Suppressor macrophage (primary cell): Measurements from ENCODE around the gene EMP2.
"Not testable (repeated sequence)": the region's sequence is repeated elsewhere in the genome, so short reads cannot be mapped to it uniquely, and the experiment has no call there.

Experiments
- DNase-seq, 4 experiments: peaks; one replicate each; pipeline ENCODE4 v3.0.0-alpha.2; 2020 to 2022
- total RNA-seq, 17 experiments: gene quantifications; one replicate each; lab custom pipeline; 2026; ENCODE audit warnings: mixed read lengths in 6 of 17, inconsistent platforms in 3 of 17; lab: John Stamatoyannopoulos, UW

The EMP2 gene
- total RNA-seq: 1.8 to 9.5 (median 5.4) reads per million in 17 experiments

DNA sequence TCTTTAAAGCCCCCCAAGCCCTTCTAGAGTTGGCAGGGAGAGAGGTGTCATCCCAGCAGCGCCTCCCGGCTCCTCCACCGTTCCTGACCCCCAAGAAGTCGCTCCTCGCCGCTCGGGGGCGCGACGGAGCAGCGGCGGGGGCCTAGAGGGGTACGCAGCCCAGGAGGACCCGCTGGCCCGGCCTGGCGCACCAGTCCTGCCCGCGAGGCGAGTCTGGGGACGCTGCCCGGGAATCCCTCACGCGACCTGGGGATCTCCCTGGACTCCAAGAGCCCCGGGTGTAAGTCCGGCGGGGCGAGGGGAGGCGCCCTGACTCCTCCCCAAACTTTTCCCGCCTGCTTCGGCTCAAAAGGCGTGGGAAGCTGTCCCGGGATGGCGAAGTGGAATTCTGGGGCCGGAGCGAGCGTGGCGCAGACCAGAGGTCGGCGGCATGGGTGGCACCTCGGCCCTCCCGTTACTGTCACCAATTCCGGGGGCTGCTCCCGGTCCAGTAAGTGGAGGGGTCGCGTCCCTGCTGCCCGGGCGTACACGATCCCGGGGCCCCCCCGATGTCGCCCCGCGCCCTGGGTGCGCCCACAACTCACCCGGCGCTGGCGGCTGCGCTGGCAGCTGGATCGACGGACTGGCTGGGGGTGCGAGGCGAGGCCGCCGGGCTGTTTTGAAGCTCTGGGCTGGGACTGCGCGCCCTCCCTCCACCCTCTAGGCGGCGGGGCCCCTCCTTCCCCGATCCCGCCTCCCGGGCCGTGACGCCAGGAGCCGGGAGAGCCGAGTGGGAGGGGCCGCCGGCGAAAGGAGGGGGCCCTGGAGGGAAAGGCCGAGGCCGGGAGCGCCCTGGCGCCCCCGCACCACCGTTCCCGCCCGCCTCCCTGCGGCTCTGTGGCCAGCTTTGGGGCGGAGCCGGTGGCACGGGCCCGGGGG lies at the start of gene EMP2:
TSS of gene EMP2 (minus strand) at position 634 of the 918 bp plus-strand sequence. CDS start 32,981 bp downstream, outside the sequence.
- peak; percentile 43 to 68 (median 53) for DNase-seq

DNA sequence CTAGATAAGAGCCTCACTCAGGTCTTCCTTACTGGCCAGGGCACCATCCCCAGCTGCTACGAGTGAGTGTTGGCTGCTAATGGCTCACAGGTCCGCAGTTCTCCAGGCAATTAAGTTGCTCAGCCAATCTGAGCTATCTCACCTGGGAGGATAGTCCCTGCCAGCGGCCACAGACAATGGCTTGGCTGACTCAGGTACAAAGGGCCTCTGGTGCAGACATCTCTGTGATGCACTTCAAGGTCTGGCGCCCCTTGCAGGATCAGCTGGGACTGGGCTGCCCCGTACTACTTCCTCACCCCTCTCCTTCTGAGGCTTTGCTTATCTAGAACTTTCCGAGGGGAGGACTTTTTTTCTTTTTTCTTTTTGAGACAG lies 49.2 kb upstream of the EMP2 start:
- DNase-seq: no peak

DNA sequence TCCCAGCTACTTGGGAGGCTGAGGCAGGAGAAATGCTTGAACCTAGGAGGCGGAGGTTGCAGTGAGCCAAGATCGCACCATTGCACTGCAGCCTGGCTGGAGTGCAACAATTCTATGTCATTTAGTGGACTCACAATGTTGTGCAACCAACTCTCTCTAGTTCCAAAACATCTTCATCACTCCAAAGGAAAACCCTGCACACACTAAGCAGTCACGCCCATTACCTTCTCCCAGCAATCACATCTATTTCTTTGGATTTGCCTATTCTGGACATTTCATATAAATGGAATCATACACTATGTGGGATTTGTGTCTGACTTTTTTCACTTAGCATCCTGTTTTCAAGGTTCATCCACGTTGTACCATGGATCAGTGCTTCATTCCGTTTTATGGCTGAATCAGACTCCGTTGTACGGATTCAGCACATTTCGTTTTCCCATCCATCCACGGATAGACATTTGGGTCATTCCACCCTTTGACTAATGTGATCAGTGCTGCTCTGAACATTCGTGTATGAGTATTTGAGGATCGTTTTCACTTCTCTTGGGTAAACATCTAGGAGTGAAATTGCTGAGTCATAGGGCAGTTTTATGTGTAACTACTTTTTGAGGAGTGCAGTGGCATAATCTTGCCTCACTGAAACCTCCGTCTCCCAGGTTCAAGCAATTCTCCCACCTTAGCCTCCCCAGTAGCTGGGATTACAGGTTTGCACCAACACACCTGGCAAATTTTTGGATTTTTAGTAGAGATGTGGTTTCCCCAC lies 45.4 kb upstream of the EMP2 start:
- DNase-seq: peak in 2 of 4 experiments; percentile 39 to 52

DNA sequence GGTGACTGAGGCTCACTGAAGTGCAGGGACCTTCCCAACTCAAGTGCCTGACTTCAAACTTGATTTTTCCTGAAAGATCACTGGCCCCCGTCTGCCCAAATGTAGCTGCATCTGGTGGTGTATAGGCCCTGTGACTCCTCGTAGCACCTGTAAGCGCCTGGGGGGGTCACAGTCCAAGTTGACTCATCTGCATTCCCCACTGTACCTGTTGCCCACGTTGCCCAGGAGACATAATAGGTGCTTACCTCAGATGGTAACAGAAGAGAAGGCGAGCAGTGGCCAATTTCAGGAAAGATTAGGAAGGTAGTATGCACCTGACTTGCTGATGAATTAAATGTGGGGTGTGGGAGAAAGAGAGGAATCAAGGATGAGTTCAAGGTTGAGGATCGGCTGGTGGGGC lies 44.1 kb upstream of the EMP2 start:
- DNase-seq: no peak

- no peak for DNase-seq
Observed at GRCh38 chr16:10623059-10623458, 42.7 kb upstream of the EMP2 start.

DNA sequence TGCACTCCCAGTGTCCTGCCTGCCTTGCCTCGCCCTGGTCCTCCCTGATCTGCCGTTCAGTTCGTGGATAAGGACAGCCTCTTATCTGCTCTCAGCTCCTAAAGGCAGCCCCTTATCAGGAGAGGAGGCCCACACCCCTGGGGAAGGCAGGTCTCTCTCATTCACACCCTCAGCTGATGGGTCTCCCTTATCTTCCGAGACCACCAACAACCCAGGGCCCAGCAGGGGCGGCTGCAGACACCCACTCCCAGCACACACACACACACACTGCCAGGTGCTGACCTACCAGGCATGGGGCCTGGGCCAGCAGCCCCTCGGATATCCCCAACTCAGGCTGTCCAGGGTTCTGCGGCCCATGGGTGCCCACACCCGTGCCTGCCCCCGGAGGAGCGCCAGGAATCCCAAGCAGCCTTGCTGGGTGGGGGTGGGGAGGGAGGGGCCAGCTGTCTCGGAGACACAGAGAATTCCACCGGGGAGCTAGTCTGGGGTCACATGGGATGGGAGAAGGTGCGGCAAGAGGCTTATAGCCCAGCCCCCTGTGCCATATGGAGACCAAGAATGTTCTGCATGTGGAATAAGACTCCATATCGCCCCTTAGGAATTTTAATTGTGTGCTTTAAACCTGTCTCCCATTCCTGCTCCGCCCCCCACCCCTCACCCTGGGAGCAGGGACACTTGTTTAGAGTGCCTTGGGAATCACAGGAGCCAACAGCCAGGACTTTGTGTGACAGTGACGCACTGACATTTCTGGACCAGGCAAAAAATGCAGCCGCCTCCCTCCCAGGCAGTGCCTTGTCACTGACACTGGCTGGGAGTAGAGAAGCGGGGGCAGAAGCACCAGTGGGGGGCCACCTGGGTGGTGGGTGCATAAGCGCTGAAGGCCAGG lies 41.9 kb upstream of the EMP2 start:
- DNase-seq: no peak

- not testable (repeated sequence) for DNase-seq
Observed at GRCh38 chr16:10621216-10621949, 41.0 kb upstream of the EMP2 start.

DNA sequence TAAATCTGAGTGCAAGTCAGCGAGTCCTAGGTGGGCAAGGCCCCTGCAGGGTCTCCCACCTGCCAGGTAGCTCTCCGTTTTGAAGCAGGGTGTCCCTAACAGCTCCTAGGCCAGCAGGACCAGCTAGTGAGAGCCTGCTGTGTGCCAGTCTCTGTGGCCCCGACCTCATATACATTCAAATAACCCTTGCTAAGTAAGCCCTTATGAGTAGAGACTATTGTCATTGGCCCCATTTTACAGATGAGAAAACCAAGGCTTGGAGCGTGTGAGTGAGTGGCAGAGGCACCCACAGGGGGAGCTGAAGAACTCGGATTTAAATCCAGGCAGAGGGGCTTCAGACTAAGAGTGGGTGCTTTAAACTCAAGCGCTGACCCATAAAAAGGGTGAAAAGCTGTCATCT lies 39.7 kb upstream of the EMP2 start:
- DNase-seq: no peak

GRCh38 chr16:10619271-10619849 lies 39.0 kb upstream of the EMP2 start:
- DNase-seq: peak; percentile 32 to 70 (median 40)

DNA sequence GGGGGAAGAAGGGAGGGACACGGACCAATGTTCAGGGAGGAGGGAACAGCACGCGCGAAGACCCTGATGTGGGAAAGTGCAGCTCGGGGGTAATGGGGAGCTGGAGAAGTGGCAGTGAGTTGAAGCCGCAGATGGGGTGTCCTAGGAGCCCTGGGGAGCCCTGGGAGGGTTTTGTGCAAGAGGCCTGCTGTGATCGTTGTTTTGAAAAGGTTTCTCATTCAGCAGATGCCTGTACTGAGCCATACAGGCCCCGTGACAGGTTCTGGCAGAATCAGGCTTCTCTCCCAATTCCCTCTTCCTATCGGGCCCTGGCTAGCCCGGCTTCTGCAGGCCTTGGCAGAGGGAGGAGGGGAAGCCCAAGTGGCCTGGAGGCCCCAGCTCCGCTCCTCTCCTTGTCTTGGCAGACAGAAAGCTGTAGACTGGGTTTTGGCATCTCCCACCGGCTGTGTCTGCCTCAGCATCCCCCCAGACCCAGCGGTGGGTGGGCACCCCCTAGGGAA lies 38.4 kb upstream of the EMP2 start:
- DNase-seq: no peak

- no peak for DNase-seq
Observed at GRCh38 chr16:10617662-10618420, 37.4 kb upstream of the EMP2 start.

DNA sequence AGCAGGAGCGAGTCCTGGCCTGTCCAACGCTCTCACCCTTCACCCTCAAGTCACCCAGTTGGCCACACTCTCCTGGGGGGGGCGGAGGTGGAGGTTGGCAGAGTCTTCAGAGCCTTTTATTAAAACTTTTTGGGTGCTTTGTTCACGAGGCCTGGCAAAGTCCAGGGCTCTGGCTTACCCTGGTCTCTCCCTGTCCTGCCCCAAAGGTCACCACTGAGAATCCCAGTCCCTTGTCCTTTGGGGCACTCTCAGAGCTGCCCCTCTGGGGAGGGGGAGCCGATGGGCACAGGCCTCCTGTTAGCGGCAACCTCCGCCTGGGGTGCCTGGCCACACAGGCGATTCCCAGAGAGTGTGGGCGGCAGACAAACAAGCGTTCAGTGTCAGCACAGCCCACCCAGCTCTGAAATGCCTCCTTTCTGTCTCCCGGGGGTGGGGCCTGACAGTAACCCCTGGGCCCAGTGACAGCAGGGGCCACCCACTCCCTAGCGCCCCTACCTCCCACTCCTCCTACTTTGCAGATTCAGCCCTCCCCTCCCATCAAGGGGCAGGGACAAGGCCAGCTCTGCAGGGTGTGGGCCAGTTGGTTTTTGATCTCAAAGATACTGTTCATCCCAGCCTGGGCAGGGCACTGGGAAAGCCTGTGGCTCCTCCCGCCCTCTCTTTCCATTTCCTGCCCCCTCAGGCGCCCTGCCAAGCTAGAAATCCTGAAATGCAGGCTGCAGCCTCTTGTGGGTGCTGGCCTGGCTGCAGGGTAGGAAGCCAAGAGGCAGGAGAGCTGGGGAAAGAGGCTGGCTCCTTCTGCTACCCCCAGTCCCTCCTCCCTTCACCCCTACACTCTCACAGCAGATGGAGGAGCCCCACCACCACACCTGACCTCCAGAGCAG lies 36.6 kb upstream of the EMP2 start:
- DNase-seq: peak in 1 of 4 experiments; percentile 9

DNA sequence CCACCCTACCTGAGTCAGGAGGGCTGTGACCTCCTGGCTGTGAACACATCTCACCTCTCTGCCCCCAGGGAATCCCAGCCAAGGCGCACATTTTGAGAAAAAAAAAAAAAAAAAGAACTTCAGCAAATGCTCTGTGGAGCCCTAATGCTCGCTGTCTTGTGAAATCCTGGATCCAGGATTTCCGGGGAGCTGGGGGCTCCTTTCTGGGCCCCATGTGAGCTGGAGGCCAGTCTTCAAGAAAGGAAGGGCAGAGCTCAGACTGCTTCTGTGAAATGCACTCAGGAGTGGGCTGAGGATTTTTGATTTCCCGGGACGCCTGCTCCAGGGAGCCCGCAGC lies 36.0 kb upstream of the EMP2 start:
- DNase-seq: no peak

DNA sequence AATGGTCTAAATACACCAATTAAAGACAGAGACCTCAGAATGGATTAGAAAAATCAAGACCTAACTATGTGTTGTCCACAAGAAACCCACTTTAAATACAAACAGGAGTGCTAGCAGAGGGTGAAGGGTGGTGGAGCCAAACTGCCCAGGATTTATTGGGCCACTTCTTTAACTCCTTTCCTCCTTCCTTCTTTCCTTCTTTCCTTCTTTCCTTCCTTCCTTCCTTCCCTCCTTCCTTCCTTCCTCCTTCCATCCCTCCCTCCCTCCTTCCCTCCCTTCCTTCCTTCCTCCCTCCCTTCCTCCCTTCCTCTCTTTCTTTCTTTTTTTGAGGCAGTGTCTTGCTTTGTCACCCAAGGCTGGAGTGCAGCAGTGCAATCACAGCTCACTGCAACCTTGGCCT lies 34.3 kb upstream of the EMP2 start:
- DNase-seq: no peak

DNA sequence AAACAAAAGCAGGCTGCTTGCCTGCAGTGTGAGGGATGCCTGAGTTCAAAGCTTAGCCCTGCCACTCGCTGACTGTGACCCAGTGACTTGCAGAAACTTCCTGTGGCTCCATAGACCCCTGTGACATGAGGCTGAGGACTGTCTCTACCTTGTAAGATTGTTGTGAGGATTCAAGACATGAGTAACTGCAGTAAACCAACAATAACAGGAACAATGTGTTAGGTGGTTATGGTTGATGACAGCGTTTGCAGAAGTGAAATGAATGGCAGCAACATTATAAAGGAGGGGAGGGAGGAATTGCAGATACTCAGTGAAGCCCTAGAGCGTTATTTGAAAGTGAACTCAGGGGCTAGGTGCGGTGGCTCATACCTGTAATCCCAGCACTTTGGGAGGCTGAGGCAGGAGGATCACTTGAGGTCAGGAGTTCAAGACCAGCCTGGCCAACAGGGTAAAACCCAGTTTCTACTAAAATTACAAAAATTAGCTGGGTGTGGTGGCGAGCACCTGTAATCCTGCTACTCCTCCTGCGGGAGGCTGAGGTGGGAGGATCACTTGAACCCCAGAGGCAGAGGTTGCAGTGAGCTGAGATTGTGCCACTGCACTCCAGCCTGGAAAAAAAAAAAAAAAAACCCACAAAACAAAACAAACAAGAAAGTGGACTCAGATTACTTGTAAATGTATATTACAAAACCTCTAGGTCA lies 33.5 kb upstream of the EMP2 start:
- DNase-seq: peak; percentile 9 to 57 (median 33)

- no peak for DNase-seq
Observed at GRCh38 chr16:10612649-10613179, 32.3 kb upstream of the EMP2 start.

GRCh38 chr16:10611825-10612342 lies 31.5 kb upstream of the EMP2 start:
- DNase-seq: peak in 2 of 4 experiments; percentile 10 to 12

DNA sequence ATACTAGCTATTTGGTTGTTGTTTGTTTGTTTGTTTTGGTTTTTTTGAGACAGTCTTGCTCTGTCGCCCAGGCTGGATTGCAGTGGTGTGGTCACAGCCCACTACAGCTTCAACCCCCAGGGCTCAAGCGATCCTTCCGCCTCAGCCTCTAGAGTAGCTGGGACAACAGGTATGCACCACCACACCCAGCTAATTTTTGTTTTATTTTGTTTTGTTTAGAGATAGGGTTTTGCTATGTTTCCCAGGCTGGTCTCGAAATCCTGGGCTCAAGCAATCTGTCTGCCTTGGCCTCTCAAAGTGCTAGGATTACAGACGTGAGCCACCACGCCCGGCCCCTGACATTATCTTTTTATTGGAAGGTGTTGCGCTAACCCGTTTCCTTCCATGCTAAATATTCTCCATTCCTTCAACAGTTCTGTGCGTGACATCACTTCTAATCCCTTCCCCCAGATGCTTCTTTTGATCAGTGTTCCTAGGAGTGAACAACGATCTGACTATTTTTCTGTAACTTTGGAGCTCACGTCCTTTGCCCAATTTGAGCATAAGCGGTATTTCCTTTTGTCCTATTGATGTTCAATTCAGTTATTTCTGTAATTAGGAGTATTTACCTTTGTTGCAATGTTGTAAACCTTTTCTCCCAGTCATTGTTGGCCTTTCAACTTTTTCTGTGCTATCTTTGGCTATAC lies 30.2 kb upstream of the EMP2 start:
- no peak for DNase-seq
